GM23338 (cell line): ENCODE data around the gene AGPAT4. TPM values are rescaled to one million over a fixed set of nuclear protein-coding genes. Genes with fewer than 3 reads are reported as not detected.
"Not testable (repeated sequence)": the region's sequence is repeated elsewhere in the genome, so short reads cannot be mapped to it uniquely, and the experiment has no call there.

Source experiments
- ATAC-seq: fragments of 200-7000 bp; cut with Tn5 transposase; 3 replicates; pipeline ENCODE4 v1.9.1; 2020
- DNase-seq: peaks from one replicate; pipeline ENCODE4 v3.0.0-alpha.2; 2015; ENCODE audit warnings: low spot score
- H2AFZ ChIP-seq: fragments of 200-600 bp; sonication (generic); 2 replicates; pipeline ENCODE4 v1.8.0; 2016; ENCODE audit warnings: antibody characterized with exemption, mild to moderate bottlenecking, moderate library complexity
- H3F3A ChIP-seq: fragments of 200-600 bp; sonication (generic); replicated peaks from 2 replicates; pipeline ENCODE4 v1.8.0; 2017; ENCODE audit warnings: antibody characterized with exemption, mixed run types, low read depth
- H3K27ac ChIP-seq: fragments of 200-600 bp; sonication (generic); 2 replicates; pipeline ENCODE4 v1.6.1; 2016; ENCODE audit warnings: low read depth
- H3K27me3 ChIP-seq: fragments of 200-600 bp; sonication (generic); 2 replicates; pipeline ENCODE4 v1.8.0; 2016; ENCODE audit warnings: mild to moderate bottlenecking, mixed run types, moderate library complexity; ENCODE audit not compliant: insufficient read depth
- H3K36me3 ChIP-seq: fragments of 200-600 bp; sonication (generic); 2 replicates; pipeline ENCODE4 v1.8.0; 2016; ENCODE audit warnings: mild to moderate bottlenecking; ENCODE audit not compliant: insufficient read depth
- H3K4me1 ChIP-seq: fragments of 200-600 bp; sonication (generic); 2 replicates; pipeline ENCODE4 v1.8.0; 2016; ENCODE audit warnings: mild to moderate bottlenecking, moderate library complexity; ENCODE audit not compliant: insufficient read depth
- H3K4me2 ChIP-seq: fragments of 200-600 bp; sonication (generic); 2 replicates; pipeline ENCODE4 v1.7.1; 2017; ENCODE audit warnings: mixed run types
- H3K4me3 ChIP-seq: fragments of 200-600 bp; sonication (generic); 2 replicates; pipeline ENCODE4 v1.6.1; 2016; ENCODE audit warnings: mixed run types
- H3K79me2 ChIP-seq: fragments of 200-600 bp; sonication (generic); replicated peaks from 2 replicates; pipeline ENCODE4 v1.8.0; 2017; ENCODE audit warnings: mild to moderate bottlenecking; ENCODE audit not compliant: insufficient read depth
- H3K9me2 ChIP-seq: fragments of 200-600 bp; sonication (generic); 2 replicates; pipeline ENCODE4 v1.8.0; 2017; ENCODE audit not compliant: insufficient read depth
- H4K20me1 ChIP-seq: fragments of 200-600 bp; sonication (generic); replicated peaks from 2 replicates; pipeline ENCODE4 v1.8.0; 2017; ENCODE audit warnings: mild to moderate bottlenecking; ENCODE audit not compliant: insufficient read depth
- H3K27ac Mint-ChIP-seq: 2 replicates; pipeline ENCODE4 v1.8.0; 2020; ENCODE audit warnings: inconsistent platforms, mild to moderate bottlenecking, moderate library complexity, mixed read lengths
- H3K27me3 Mint-ChIP-seq: 3 replicates; pipeline ENCODE4 v1.8.0; 2022; ENCODE audit warnings: low read depth, mild to moderate bottlenecking, moderate library complexity, mixed read lengths, inconsistent platforms; ENCODE audit not compliant: insufficient read depth, poor library complexity
- H3K36me3 Mint-ChIP-seq: 3 replicates; pipeline ENCODE4 v1.8.0; 2021; ENCODE audit warnings: low read depth, mild to moderate bottlenecking, inconsistent platforms, moderate library complexity, mixed read lengths
- H3K4me1 Mint-ChIP-seq: 3 replicates; pipeline ENCODE4 v1.8.0; 2020; ENCODE audit warnings: mild to moderate bottlenecking, inconsistent platforms, mixed read lengths
- H3K4me3 Mint-ChIP-seq: 3 replicates; pipeline ENCODE4 v1.8.0; 2021; ENCODE audit warnings: moderate library complexity, mild to moderate bottlenecking, inconsistent platforms, mixed read lengths
- H3K9me3 Mint-ChIP-seq: 3 replicates; pipeline ENCODE4 v1.8.0; 2020; ENCODE audit warnings: moderate library complexity, mild to moderate bottlenecking, inconsistent platforms, mixed read lengths
- CREB1 ChIP-seq: fragments of 250-450 bp; sonication (Bioruptor Pico); IDR thresholded peaks from 2 replicates; pipeline ENCODE4 v1.5.0; 2020; ENCODE audit warnings: low read depth, mild to moderate bottlenecking, moderate library complexity
- CTCF ChIP-seq, 2 experiments: fragments of 200-600 bp in 1 of 2; sonication (generic) in 1 of 2; conservative IDR thresholded peaks; 2 replicates each; pipeline versions ENCODE4 v1.5.1 to v1.6.1; 2016 to 2017; ENCODE audit warnings: antibody characterized with exemption in 2 of 2, low read depth in 2 of 2, mild to moderate bottlenecking in 2 of 2, moderate library complexity in 1 of 2
- ETS1 ChIP-seq: IDR thresholded peaks from 2 replicates; pipeline ENCODE4 v1.6.1; 2016; ENCODE audit warnings: antibody characterized with exemption
- EZH2phosphoT487 ChIP-seq: fragments of 200-600 bp; sonication (generic); IDR thresholded peaks from one replicate; pipeline ENCODE4 v1.8.1; 2018; ENCODE audit warnings: antibody characterized with exemption; ENCODE audit not compliant: unreplicated experiment
- JUNB ChIP-seq: IDR thresholded peaks from one replicate; pipeline ENCODE4 v1.6.1; 2016; ENCODE audit warnings: antibody characterized with exemption; ENCODE audit not compliant: unreplicated experiment
- NANOG ChIP-seq: IDR thresholded peaks from 2 replicates; pipeline ENCODE4 v1.6.1; 2016; ENCODE audit warnings: antibody characterized with exemption, borderline replicate concordance
- REST ChIP-seq: IDR thresholded peaks from one replicate; pipeline ENCODE4 v1.6.1; 2018; ENCODE audit warnings: antibody characterized with exemption; ENCODE audit not compliant: unreplicated experiment
- ZNF331 ChIP-seq: fragments of 250-450 bp; sonication (Bioruptor Pico); IDR thresholded peaks from 2 replicates; pipeline ENCODE4 v1.5.0; 2020; ENCODE audit warnings: low read depth, mild to moderate bottlenecking, moderate library complexity
- polyA plus RNA-seq: library from polyadenylated mRNA; unstranded; fragments of >200 nt; fragmentation: Nextera tagmentation; extraction: Ambion mirVana; gene quantifications from 2 replicates; pipeline ENCODE4 v1.2.1, GENCODE V29; 2016
- total RNA-seq: library from RNA; depleted of rRNA; stranded (reverse); fragments of >200 nt; shearing (Covaris generic); gene quantifications from 2 replicates; pipeline ENCODE4 v1.2.3, GENCODE V29; 2014

AGPAT4 gene
- total and polyA plus RNA-seq, 2 experiments from 2014 or later: 8.9 to 19.3 TPM

- TF ChIP-seq JUNB: no peak
- no peak for TF ChIP-seq ETS1
- TF ChIP-seq CTCF (conservative IDR thresholded peaks at IDR 0.05; ENCODE audit: low read depth in 2 of 2): no peak
Observed at GRCh38 chr6:161127071-161127740, 146.7 kb downstream of the AGPAT4 start (continued).

- peaks cover 99% of the 10 kb centered on the region for H3K36me3 Mint-ChIP-seq
- no peak overlapping the region for H3K27ac Mint-ChIP-seq
- H3K27me3 ChIP-seq: no peaks in the 10 kb centered on the region
- TF ChIP-seq EZH2phosphoT487: no peak
- no peak for TF ChIP-seq REST
- no peak for TF ChIP-seq CREB1 (CRISPR knock-in tag)
- TF ChIP-seq NANOG: no peak
- TF ChIP-seq ZNF331 (CRISPR knock-in tag): no peak
- peaks cover 11% of the 10 kb centered on the region for H3K79me2 ChIP-seq
- no peak overlapping the region for H3K27ac ChIP-seq
- no peaks in the 10 kb centered on the region for H3K4me1 Mint-ChIP-seq
- no peaks in the 10 kb centered on the region for H3F3A ChIP-seq
- H3K9me2 ChIP-seq: no peaks in the 10 kb centered on the region
- no peaks in the 10 kb centered on the region; the same call in 1 of the 2 replicates for H3K4me1 ChIP-seq
- no peak overlapping the region for H3K4me2 ChIP-seq
- no peak overlapping the region for H2AFZ ChIP-seq
- H3K9me3 Mint-ChIP-seq: peaks cover 84% of the 10 kb centered on the region
- no peak overlapping the region for H3K4me3 ChIP-seq
- H4K20me1 ChIP-seq: no peaks in the 10 kb centered on the region; the same call in 1 of the 2 replicates
- H3K4me3 Mint-ChIP-seq: no peak overlapping the region
- peaks cover 16% of the 10 kb centered on the region for H3K27me3 Mint-ChIP-seq
- DNase-seq: no peak
- ATAC-seq: no peak
- peaks cover 9% of the 10 kb centered on the region; the same call in 1 of the 2 replicates for H3K36me3 ChIP-seq
Observed at GRCh38 chr6:161125591-161125990, 148.3 kb downstream of the AGPAT4 start.

- peaks cover 11% of the 10 kb centered on the region for H3K79me2 ChIP-seq
- H3K4me3 ChIP-seq, H3K27ac Mint-ChIP-seq, H3K4me3 Mint-ChIP-seq, H3K27ac ChIP-seq, H3K27me3 ChIP-seq, H4K20me1 ChIP-seq, H3K36me3 ChIP-seq, H2AFZ ChIP-seq, H3K4me1 Mint-ChIP-seq, H3K4me1 ChIP-seq, H3K4me2 ChIP-seq, H3F3A ChIP-seq, DNase-seq, H3K9me2 ChIP-seq, ATAC-seq: not testable (repeated sequence)
- Mint-ChIP-seq H3K27me3 (peaks cover 11% of the 10 kb centered on the region), H3K9me3 (peaks cover 74% of the 10 kb centered on the region), H3K36me3 (peaks cover 99% of the 10 kb centered on the region)
Observed at GRCh38 chr6:161123319-161123718, 150.5 kb downstream of the AGPAT4 start.
